NK-92 treated with Interleukin-12 subunit alpha and Interleukin-12 subunit beta, amount 100 ng/mL, for 24 hours (cell line): ENCODE data around the gene TM9SF3.
"Not testable (repeated sequence)": the region's sequence is repeated elsewhere in the genome, so short reads cannot be mapped to it uniquely, and the experiment has no call there.

Experiments used
- DNase-seq: peaks from one replicate; lab custom pipeline; 2025; lab: John Stamatoyannopoulos, UW

TM9SF3 gene

GRCh38 chr10:96598846-96599245, 12.0 kb upstream of the TM9SF3 start:
- DNase-seq = no peak

GRCh38 chr10:96596422-96597407, 9.9 kb upstream of the TM9SF3 start:
- DNase-seq = no peak

GRCh38 chr10:96595741-96596140, 8.9 kb upstream of the TM9SF3 start:
- DNase-seq = no peak

GRCh38 chr10:96591946-96592345, 5.1 kb upstream of the TM9SF3 start:
- no peak for DNase-seq

GRCh38 chr10:96588616-96589419, 2.0 kb upstream of the TM9SF3 start:
- DNase-seq = no peak

- no peak for DNase-seq
Observed at GRCh38 chr10:96588060-96588554, 1.3 kb upstream of the TM9SF3 start.

GRCh38 chr10:96587264-96588059, 650 bp upstream of the TM9SF3 start:
- DNase-seq = no peak

GRCh38 chr10:96585736-96586418, 935 bp downstream of the TM9SF3 start:
- DNase-seq = no peak

GRCh38 chr10:96584474-96584873, 2.3 kb downstream of the TM9SF3 start:
- DNase-seq = no peak

GRCh38 chr10:96584035-96584434, 2.8 kb downstream of the TM9SF3 start:
- no peak for DNase-seq

GRCh38 chr10:96579133-96579532, 7.7 kb downstream of the TM9SF3 start:
- no peak for DNase-seq

- DNase-seq = no peak
Observed at GRCh38 chr10:96578633-96579032, 8.2 kb downstream of the TM9SF3 start.

GRCh38 chr10:96578022-96578421, 8.8 kb downstream of the TM9SF3 start:
- DNase-seq = no peak

GRCh38 chr10:96577069-96577468, 9.7 kb downstream of the TM9SF3 start:
- DNase-seq = no peak

GRCh38 chr10:96576277-96576980, 10.4 kb downstream of the TM9SF3 start:
- no peak for DNase-seq

- not testable (repeated sequence) for DNase-seq
Observed at GRCh38 chr10:96574564-96574963, 12.2 kb downstream of the TM9SF3 start.

GRCh38 chr10:96573036-96573435, 13.8 kb downstream of the TM9SF3 start:
- no peak for DNase-seq

- DNase-seq = no peak
Observed at GRCh38 chr10:96570983-96571964, 15.5 kb downstream of the TM9SF3 start.

GRCh38 chr10:96570511-96570910, 16.3 kb downstream of the TM9SF3 start:
- no peak for DNase-seq
